Adipose tissue (tissue), 3 donors: ENCODE data around the gene TRIM40. TPM values are rescaled to one million over a fixed set of nuclear protein-coding genes. Genes with fewer than 3 reads are reported as not detected.
"Not testable (repeated sequence)": the region's sequence is repeated elsewhere in the genome, so short reads cannot be mapped to it uniquely, and the experiment has no call there.

Source experiments
- H3K27ac ChIP-seq: one replicate; pipeline ENCODE4 v1.5.1; 2013; ENCODE audit warnings: low read depth, low read length
- WGBS, 3 donors: extraction: QIAGEN DNeasy Blood & Tissue Kit; methylation state at CpG; one replicate each; pipeline ENCODE4 v1.1.7; 2013; 5-methylcytosine and 5-hydroxymethylcytosine counted together
- polyA plus RNA-seq, 3 donors: library from polyadenylated mRNA; stranded (reverse); fragments of 200-250 nt; gene quantifications; one replicate each; pipeline ENCODE4 v1.2.3, GENCODE V29; 2013
- donor health status: healthy with polysubstance abuse.
- donor health status: Bipolar disorder and iron deficiency.
- donor health status: healthy.

The TRIM40 gene
- polyA plus RNA-seq, 3 donors = not detected

GRCh38 chr6:30140240-30140639, 4.3 kb downstream of the TRIM40 start:
- H3K27ac ChIP-seq = not testable (repeated sequence)
- 78 to 85% (median 83%) methylated on average over 8 of the region's 8 CpGs for WGBS, 3 donors

DNA sequence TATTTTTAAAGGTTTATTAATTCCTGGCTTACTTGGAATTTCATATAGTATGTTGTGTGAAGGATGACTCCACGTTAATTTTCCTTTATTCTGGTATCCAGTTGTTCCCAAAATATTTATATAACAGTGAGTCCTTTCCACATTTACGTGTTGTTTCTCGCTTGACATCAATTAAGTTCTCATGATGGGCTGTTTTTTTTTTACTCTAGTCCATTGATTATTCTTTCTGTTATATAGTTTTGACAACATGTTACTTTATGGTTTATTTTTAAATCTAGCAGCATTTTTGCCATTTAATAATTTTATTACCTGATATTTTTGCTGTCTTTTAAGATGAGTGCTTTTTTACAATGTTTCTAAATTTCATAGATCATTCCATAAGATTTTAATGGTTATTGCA, 6.7 kb downstream of the TRIM40 start:
- H3K27ac ChIP-seq = no peak overlapping the region
- 73 to 82% (median 80%) methylated on average over 3 of the region's 3 CpGs for WGBS, 3 donors

DNA sequence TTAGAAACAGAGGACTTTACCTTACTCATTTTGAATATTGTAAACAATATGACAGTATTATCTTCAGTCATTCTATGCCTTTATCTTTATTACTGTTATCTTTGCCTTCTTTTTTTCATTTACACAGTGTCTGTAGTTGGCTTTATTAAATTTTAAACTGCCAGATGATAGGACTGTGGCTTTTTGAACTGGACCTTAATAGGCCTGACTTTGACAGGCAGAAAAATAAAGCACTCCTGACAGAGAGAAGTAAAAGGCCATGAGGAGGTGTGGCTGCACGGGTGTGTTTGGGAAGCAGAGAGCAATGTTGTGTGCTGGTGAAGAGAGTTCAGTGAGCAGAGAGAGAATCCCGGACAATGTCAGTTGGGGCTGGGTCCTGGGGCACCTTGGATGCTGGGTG, 7.8 kb downstream of the TRIM40 start:
- no peak overlapping the region for H3K27ac ChIP-seq
- WGBS, 3 donors = 65 to 71% (median 66%) methylated on average over 2 of the region's 2 CpGs

DNA sequence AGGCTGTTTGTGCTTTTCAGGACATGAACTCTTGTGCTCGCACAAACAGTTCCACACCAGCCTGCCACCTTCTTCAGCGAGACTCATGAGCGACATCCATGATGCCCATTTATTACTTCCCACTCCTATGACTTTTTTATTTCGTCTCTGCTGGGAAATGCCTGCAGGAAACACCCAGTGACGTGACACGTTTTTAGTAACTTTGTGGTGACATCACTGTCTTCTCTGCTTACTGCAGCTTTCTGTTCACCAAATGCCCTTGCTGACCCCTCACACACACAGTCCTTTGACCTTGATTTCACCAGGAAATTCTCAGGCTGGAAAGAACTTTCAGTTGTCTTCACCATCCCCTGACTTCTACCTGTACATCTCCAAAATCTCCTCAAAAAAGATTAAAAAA, 8.9 kb downstream of the TRIM40 start:
- 52 to 73% (median 65%) methylated on average over 6 of the region's 6 CpGs for WGBS, 3 donors
- no peak overlapping the region for H3K27ac ChIP-seq

GRCh38 chr6:30145818-30146217, 9.9 kb downstream of the TRIM40 start:
- no peak overlapping the region for H3K27ac ChIP-seq
- 43 to 60% (median 56%) methylated on average over 7 of the region's 7 CpGs for WGBS, 3 donors

DNA sequence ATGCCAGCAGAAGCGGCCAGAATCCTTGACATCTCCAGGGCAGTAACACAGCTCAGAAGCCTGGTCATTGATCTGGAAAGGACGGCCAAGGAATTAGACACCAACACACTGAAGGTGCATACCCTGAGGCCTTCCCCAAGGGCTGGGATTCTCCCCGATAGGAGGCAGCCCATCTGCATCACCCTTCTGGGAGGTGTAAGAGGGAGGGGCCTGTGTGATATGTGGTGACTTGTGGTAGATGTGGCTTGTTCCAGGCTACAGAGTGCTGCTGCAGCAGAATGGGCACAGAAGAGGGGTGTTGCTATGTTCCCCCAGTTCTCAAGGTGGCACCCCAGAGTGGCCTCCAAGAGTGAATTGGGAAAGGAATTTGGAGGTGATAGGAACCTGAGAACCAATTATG, 11.2 kb downstream of the TRIM40 start:
- WGBS, 3 donors = 69 to 83% (median 75%) methylated on average over 3 of the region's 3 CpGs
- H3K27ac ChIP-seq = no peak overlapping the region

- 55 to 70% (median 64%) methylated on average over 3 of the region's 3 CpGs for WGBS, 3 donors
- H3K27ac ChIP-seq = no peak overlapping the region
These were observed 13.3 kb downstream of the TRIM40 start for GRCh38 chr6:30149234-30149633.

DNA sequence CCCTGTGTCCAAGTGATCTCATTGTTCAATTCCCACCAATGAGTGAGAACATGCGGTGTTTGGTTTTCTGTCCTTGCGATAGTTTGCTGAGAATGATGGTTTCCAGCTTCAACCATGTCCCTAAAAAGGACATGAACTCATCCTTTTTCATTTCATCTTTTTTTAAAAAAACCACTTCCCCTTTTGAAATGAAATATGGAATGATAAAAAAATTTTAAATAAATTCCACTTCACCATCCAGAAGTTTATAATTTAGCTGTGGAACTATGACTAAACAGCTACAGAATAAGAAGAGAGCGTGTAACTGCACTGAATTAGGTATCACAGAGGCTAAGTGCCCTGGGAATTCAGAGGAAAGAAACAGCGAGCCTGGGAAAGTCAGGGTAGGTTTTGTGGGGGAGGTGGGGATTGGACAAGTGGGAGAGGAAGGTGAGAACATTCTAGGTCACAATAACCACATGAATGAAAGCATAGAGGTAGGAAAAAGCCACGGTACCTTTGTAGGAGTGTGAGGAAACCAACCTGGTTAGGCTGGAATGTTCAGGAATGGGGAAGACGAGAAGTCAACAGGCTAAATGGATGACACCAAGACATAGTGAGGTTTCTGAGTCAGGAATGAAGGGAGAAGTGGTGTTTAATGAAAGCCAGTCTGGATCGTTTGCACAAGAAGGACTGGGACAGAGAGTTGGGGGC, 14.1 kb downstream of the TRIM40 start:
- WGBS, 3 donors = 64 to 67% (median 66%) methylated on average over 7 of the region's 7 CpGs
- no peak overlapping the region for H3K27ac ChIP-seq

- 81 to 87% (median 82%) methylated on average over 10 of the region's 10 CpGs for WGBS, 3 donors
- no peak overlapping the region for H3K27ac ChIP-seq
These were observed 14.9 kb downstream of the TRIM40 start for GRCh38 chr6:30150671-30151395.

GRCh38 chr6:30151580-30151979, 15.6 kb downstream of the TRIM40 start:
- 34 to 63% (median 55%) methylated on average over 3 of the region's 3 CpGs for WGBS, 3 donors
- no peak overlapping the region for H3K27ac ChIP-seq

GRCh38 chr6:30152016-30152673, 16.2 kb downstream of the TRIM40 start:
- H3K27ac ChIP-seq = no peak overlapping the region
- 52 to 71% (median 58%) methylated on average over 4 of the region's 4 CpGs for WGBS, 3 donors

GRCh38 chr6:30152910-30153610, 17.1 kb downstream of the TRIM40 start:
- H3K27ac ChIP-seq = no peak overlapping the region
- 56 to 85% (median 61%) methylated on average over 3 of the region's 3 CpGs for WGBS, 3 donors

DNA sequence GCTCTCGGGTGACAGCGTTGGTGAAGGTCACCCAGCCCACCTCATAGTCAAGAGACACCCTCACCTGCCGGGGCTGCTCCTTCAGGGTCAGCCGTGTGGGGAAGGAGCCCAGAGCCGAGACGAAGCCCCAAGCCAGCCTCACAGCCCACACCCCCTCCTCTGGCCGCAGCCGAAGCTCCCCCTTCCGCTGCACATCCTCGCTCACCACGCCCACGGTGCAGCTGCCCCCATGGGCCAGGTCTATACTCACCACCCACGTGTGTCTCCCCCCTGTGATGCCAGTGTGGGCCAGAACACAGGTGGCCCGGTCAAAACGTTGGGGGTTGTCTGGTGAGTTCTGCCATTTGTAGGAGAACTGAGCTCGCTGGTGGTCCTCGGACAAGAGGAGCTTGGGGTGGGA, 18.1 kb downstream of the TRIM40 start:
- WGBS, 3 donors = 68 to 93% (median 89%) methylated on average over 16 to 17 of the region's 17 CpGs

DNA sequence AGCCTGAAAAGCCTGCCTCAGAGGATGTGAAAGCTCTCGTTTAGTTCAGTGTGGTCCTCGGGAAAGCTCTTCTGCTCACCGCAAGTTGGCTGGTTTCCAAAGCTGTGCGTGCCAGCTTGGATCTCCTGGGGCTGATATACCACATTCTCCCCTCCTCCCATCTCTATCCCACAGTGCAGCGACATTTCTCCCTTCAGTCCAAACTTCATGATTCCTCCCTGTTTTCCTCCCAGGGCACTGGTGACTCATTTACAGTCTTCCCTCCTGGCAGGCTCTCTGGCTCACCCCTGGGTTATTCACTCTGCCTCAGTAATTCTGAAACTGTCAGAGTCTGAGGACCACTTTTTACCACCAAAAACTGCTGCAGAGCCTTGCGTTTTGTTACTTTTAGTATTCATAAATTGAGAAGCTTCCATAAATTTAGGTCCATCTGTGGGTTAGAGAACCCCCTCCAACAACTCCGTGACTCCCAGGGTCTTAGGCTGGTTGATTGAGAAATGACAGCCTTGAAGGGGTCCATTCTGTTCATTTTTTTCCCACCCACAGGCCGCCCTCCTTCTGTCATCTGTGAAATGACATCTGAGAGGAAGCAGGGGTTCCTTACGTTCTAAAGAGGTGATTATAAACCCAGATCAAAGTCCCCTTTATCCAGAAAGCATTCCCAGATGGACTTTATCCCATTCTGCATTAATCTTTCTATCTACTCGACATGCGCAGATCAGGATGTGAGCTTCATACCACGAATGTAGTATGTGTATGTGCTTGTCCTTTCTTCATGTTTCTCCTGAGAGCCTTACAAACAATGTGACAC, 19.0 kb downstream of the TRIM40 start:
- H3K27ac ChIP-seq = no peak overlapping the region

More for the DNA sequence above, 18.1 kb downstream of the TRIM40 start:
- H3K27ac ChIP-seq = no peak overlapping the region

DNA sequence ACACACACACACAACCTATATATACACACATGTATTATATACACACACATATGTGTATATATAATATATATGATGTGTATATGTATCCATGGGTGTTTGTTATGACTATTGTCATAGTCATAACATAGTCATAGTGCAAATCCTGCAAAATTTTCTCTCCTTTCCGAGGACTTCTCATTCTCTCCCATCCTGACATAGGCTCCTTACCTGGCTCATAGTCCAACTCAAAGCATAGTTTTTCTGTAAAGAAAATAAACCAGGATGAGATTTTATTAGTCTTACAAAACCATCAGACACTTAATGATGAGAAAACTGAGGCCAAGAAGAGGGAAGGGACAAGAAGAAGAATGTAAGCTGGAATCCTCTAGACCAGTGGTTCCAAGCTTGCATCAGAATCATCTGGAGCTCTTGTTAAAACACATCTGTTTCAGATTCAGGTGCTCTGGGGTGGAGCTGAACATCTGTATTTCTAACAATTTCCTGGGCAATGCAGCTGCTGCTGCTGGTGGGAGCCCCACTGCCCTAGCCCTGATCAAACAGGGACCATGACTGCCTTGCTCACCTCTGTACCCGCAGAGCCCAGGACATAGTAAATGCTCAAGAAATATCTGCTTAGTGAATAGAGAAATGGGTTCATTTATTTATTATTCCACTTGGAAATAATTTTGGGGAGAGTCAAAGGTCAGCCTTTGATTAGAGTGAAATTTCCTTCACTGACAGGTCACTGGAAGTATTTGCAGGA, 19.8 kb downstream of the TRIM40 start:
- 84 to 93% (median 92%) methylated on average over 2 of the region's 2 CpGs for WGBS, 3 donors
- no peak overlapping the region for H3K27ac ChIP-seq

More for the DNA sequence above, 19.0 kb downstream of the TRIM40 start:
- WGBS, 3 donors = 37 to 66% (median 62%) methylated on average over 12 of the region's 12 CpGs

GRCh38 chr6:30156262-30156599, 20.3 kb downstream of the TRIM40 start:
- 10 to 22% (median 16%) methylated on average over 4 of the region's 4 CpGs for WGBS, 3 donors
- no peak overlapping the region for H3K27ac ChIP-seq

DNA sequence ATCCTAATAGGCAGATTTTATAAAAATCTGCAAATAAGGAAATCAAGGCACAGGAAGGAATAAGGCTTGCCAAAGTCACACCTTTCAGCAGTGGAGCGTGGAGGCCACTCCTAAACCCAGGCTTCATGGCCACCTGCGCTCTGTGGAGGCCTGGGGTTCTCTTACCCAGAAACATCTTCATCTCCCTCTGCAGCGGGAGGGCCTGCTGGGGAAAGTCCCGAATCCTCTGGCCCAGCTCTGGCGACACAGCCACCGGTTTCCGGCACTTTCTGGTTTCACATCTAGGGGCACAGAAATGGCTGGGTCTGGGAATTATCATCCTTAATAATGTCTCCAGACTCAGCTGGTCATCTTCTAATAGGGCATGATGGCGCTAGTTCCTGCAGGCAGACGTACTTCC, 20.8 kb downstream of the TRIM40 start:
- 78 to 90% (median 89%) methylated on average over 9 of the region's 9 CpGs for WGBS, 3 donors
- no peak overlapping the region for H3K27ac ChIP-seq

GRCh38 chr6:30157581-30157980, 21.6 kb downstream of the TRIM40 start:
- no peak overlapping the region for H3K27ac ChIP-seq
